B cell (primary cell): Measurements from ENCODE around the gene PCDHA1. TPM values are rescaled to one million over a fixed set of nuclear protein-coding genes. Genes with fewer than 3 reads are reported as not detected.

Experiments
- ATAC-seq: fragments of 200-7000 bp; cut with Tn5 transposase; one replicate; pipeline ENCODE4 v1.10.0; 2021; ENCODE audit warnings: low read depth, mild to moderate bottlenecking, moderate number of reproducible peaks, moderate library complexity
- CTCF ChIA-PET: fragments of 350-600 bp; sonication (Branson Sonifier 250); formaldehyde crosslinking; loops from one replicate; lab custom pipeline; 2021; ENCODE audit warnings: antibody characterized with exemption, inconsistent platforms; lab: Charles Lee
- POLR2A ChIA-PET: fragments of 350-600 bp; sonication (Branson Sonifier 250); formaldehyde crosslinking; loops from one replicate; lab custom pipeline; 2021; ENCODE audit warnings: antibody characterized with exemption; lab: Charles Lee
- DNase-seq: peaks from one replicate; pipeline ENCODE4 v3.0.0; 2013
- H2AFZ ChIP-seq: 2 replicates; pipeline ENCODE4 v1.6.1; 2012; ENCODE audit warnings: mild to moderate bottlenecking, low read depth, low read length; ENCODE audit not compliant: insufficient read depth, poor library complexity, severe bottlenecking
- H3K27ac ChIP-seq, 2 donors: 1 replicate in 1 of 2; 2 replicates in 1 of 2; pipeline ENCODE4 v1.5.1; 2012 to 2013; ENCODE audit warnings: low read length in 2 of 2, mild to moderate bottlenecking in 2 of 2, moderate library complexity in 1 of 2
- H3K27me3 ChIP-seq, 4 experiments: fragments of 200-600 bp in 1 of 4; sonication (generic) in 1 of 4; replicated peaks in 1 of 4; 1 replicate in 2 of 4; 2 replicates in 2 of 4; pipeline versions ENCODE4 v1.6.1 to v1.7.0; 2013 to 2016; ENCODE audit warnings: low read length in 3 of 4, mild to moderate bottlenecking in 2 of 4, mixed read lengths in 1 of 4, moderate library complexity in 1 of 4; ENCODE audit not compliant: insufficient read depth in 4 of 4, control insufficient read depth in 3 of 4; ENCODE audit errors: control extremely low read depth in 1 of 4
- H3K36me3 ChIP-seq, 2 experiments: replicated peaks in 1 of 2; 1 replicate in 1 of 2; 2 replicates in 1 of 2; pipeline versions ENCODE4 v1.6.1 to v1.7.1; 2013; ENCODE audit warnings: low read length in 1 of 2; ENCODE audit not compliant: insufficient read depth in 2 of 2, control insufficient read depth in 1 of 2; ENCODE audit errors: control extremely low read depth in 1 of 2, extremely low read depth in 1 of 2
- H3K4me1 ChIP-seq, 2 donors: fragments of 200-600 bp in 1 of 2; sonication (generic) in 1 of 2; 1 replicate in 1 of 2; 2 replicates in 1 of 2; pipeline versions ENCODE4 v1.5.1 to v1.6.1; 2013 to 2017; ENCODE audit warnings: low read length in 2 of 2; ENCODE audit not compliant: control insufficient read depth in 2 of 2, insufficient read depth in 2 of 2
- H3K4me2 ChIP-seq: replicated peaks from 2 replicates; pipeline ENCODE3; 2012; ENCODE audit warnings: mild to moderate bottlenecking, low read depth, low read length; ENCODE audit not compliant: poor library complexity, severe bottlenecking
- H3K4me3 ChIP-seq, 5 experiments: fragments of 200-600 bp in 1 of 5; sonication (generic) in 1 of 5; 1 replicate in 3 of 5; 2 replicates in 2 of 5; pipeline versions ENCODE4 v1.5.1 to v1.7.0; 2011 to 2016; ENCODE audit warnings: low read length in 4 of 5, mild to moderate bottlenecking in 4 of 5, low read depth in 2 of 5, control low read depth in 1 of 5, moderate library complexity in 1 of 5; ENCODE audit not compliant: insufficient read depth in 1 of 5; ENCODE audit errors: control extremely low read depth in 1 of 5, extremely low read depth in 1 of 5
- H3K79me2 ChIP-seq: fragments of 200-600 bp; sonication (generic); one replicate; pipeline ENCODE4 v1.6.0; 2016; ENCODE audit warnings: low read length; ENCODE audit not compliant: control insufficient read depth, insufficient read depth
- H3K9ac ChIP-seq: fragments of 200-600 bp; sonication (generic); 2 replicates; pipeline ENCODE4 v1.6.1; 2017; ENCODE audit warnings: mild to moderate bottlenecking, low read length, moderate library complexity
- H3K9me3 ChIP-seq, 3 donors: one replicate each; pipeline versions ENCODE4 v1.6.1 to v1.7.1; 2013; ENCODE audit warnings: low read length in 2 of 3; ENCODE audit not compliant: control insufficient read depth in 2 of 3, insufficient read depth in 1 of 3; ENCODE audit errors: control extremely low read depth in 1 of 3
- H4K20me1 ChIP-seq: 2 replicates; pipeline ENCODE4 v1.6.0; 2012; ENCODE audit warnings: mild to moderate bottlenecking, low read length; ENCODE audit not compliant: insufficient read depth, control insufficient read depth, poor library complexity, severe bottlenecking
- H3K27ac Mint-ChIP-seq: one replicate; pipeline ENCODE4 v1.8.0; 2021; ENCODE audit warnings: mixed read lengths
- H3K27me3 Mint-ChIP-seq: one replicate; pipeline ENCODE4 v1.8.0; 2021; ENCODE audit warnings: mixed read lengths
- H3K4me1 Mint-ChIP-seq: one replicate; pipeline ENCODE4 v1.8.0; 2021; ENCODE audit warnings: mixed read lengths
- H3K4me3 Mint-ChIP-seq: one replicate; pipeline ENCODE4 v1.8.0; 2021; ENCODE audit warnings: mixed read lengths
- H3K9me3 Mint-ChIP-seq: one replicate; pipeline ENCODE4 v1.8.0; 2022; ENCODE audit warnings: mixed read lengths; ENCODE audit not compliant: insufficient read depth
- EZH2 ChIP-seq: IDR thresholded peaks from 2 replicates; pipeline ENCODE4 v1.6.1; 2012; ENCODE audit warnings: borderline replicate concordance, low read depth, mild to moderate bottlenecking, moderate library complexity, low read length; ENCODE audit not compliant: insufficient read depth, poor library complexity, severe bottlenecking
- WGBS: methylation state at CpG from one replicate; pipeline ENCODE4 v1.1.5; 2013; ENCODE audit warnings: missing lambda C conversion rate; ENCODE audit not compliant: insufficient coverage; 5-methylcytosine and 5-hydroxymethylcytosine counted together
- intact Hi-C: fragments of 100-400 bp; cut with micrococcal nuclease; formaldehyde crosslinking; loops from one replicate; pipeline ENCODE4 v1.10.0; 2022
- polyA plus RNA-seq: library from polyadenylated mRNA; depleted of rRNA; stranded (reverse); fragments of >200 nt; gene quantifications from 2 replicates; pipeline ENCODE4 v1.2.3, GENCODE V29; 2012
- total RNA-seq, 2 donors: library from RNA; stranded (reverse); fragments of 120-200 nt in 1 of 2; gene quantifications; 1 replicate in 1 of 2; 2 replicates in 1 of 2; pipeline versions ENCODE4 v1.2.3 to v1.2.4, GENCODE V29; 2013 to 2022
- TF ChIP-seq, protein P1 (sequence below): fragments of 200-600 bp; IDR thresholded peaks from one replicate; pipeline ENCODE4 v1.8.0; 2022; ENCODE audit warnings: antibody characterized with exemption, mild to moderate bottlenecking

Gene PCDHA1
- total and polyA plus RNA-seq, 2 donors (not counting 1 experiment from before 2014, with no cell fraction given), result not detected

GRCh38 chr5:140951636-140952035, 165.7 kb downstream of the PCDHA1 start:
- WGBS, result 80% methylated on average over 6 of the region's 6 CpGs
- intact Hi-C loops, result no loop called here
- no peak for DNase-seq

GRCh38 chr5:140953234-140953633, 167.3 kb downstream of the PCDHA1 start:
- TF ChIP-seq, protein P1, sequence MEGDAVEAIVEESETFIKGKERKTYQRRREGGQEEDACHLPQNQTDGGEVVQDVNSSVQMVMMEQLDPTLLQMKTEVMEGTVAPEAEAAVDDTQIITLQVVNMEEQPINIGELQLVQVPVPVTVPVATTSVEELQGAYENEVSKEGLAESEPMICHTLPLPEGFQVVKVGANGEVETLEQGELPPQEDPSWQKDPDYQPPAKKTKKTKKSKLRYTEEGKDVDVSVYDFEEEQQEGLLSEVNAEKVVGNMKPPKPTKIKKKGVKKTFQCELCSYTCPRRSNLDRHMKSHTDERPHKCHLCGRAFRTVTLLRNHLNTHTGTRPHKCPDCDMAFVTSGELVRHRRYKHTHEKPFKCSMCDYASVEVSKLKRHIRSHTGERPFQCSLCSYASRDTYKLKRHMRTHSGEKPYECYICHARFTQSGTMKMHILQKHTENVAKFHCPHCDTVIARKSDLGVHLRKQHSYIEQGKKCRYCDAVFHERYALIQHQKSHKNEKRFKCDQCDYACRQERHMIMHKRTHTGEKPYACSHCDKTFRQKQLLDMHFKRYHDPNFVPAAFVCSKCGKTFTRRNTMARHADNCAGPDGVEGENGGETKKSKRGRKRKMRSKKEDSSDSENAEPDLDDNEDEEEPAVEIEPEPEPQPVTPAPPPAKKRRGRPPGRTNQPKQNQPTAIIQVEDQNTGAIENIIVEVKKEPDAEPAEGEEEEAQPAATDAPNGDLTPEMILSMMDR, result no peak
- Histone ChIP-seq H3K9me3 (peaks cover 0 to 3% (median 0%) of the 10 kb centered on the region in 3 donors), H3K27me3 (no peaks in the 10 kb centered on the region), H2AFZ (no peak overlapping the region), H3K27ac (no peak overlapping the region), H3K4me2 (no peak overlapping the region), H4K20me1 (no peaks in the 10 kb centered on the region), H3K79me2 (no peaks in the 10 kb centered on the region), H3K9ac (no peak overlapping the region), H3K4me3 (no peak overlapping the region), H3K36me3 (no peaks in the 10 kb centered on the region), H3K4me1 (no peaks in the 10 kb centered on the region)
- ChIA-PET CTCF (no interaction called here), POLR2A (no interaction called here)
- no CpG with 5 or more reads among the region's 2 CpGs for WGBS
- intact Hi-C loops, result no loop called here
- Mint-ChIP-seq H3K4me3 (no peak overlapping the region), H3K4me1 (no peaks in the 10 kb centered on the region), H3K27ac (no peak overlapping the region), H3K9me3 (peaks cover 3% of the 10 kb centered on the region), H3K27me3 (no peaks in the 10 kb centered on the region)
- no peak for ATAC-seq
- DNase-seq, result no peak

More at GRCh38 chr5:140951636-140952035, 165.7 kb downstream of the PCDHA1 start:
- no peaks in the 10 kb centered on the region for H4K20me1 ChIP-seq
- no peaks in the 10 kb centered on the region for H3K27me3 ChIP-seq
- Mint-ChIP-seq H3K27me3 (no peaks in the 10 kb centered on the region), H3K4me3 (no peak overlapping the region), H3K27ac (no peak overlapping the region), H3K9me3 (peaks cover 3% of the 10 kb centered on the region), H3K4me1 (no peaks in the 10 kb centered on the region)
- H3K9me3 ChIP-seq, result peaks cover 0 to 3% (median 0%) of the 10 kb centered on the region in 3 donors
- no peak overlapping the region for H3K4me3 ChIP-seq
- H2AFZ ChIP-seq, result no peak overlapping the region
- H3K36me3 ChIP-seq, result no peaks in the 10 kb centered on the region
- no peaks in the 10 kb centered on the region for H3K79me2 ChIP-seq
- POLR2A ChIA-PET, result no interaction called here
- no peak overlapping the region for H3K27ac ChIP-seq
- no peak overlapping the region for H3K9ac ChIP-seq
- ATAC-seq, result no peak
- CTCF ChIA-PET, result no interaction called here
- no peak for TF ChIP-seq EZH2
- TF ChIP-seq, protein P1, result no peak
- H3K4me1 ChIP-seq, result no peaks in the 10 kb centered on the region
- no peak overlapping the region for H3K4me2 ChIP-seq
